Diencephalon (tissue), 1 donor: ENCODE results near the gene OVOL3. TPM values are rescaled to one million over a fixed set of nuclear protein-coding genes. Genes with fewer than 3 reads are reported as not detected.

ENCODE experiments used
- total RNA-seq: library from RNA; depleted of rRNA; stranded (reverse); fragments of >200 nt; gene quantifications from one replicate; pipeline ENCODE4 v1.2.3, GENCODE V29; 2014

OVOL3 gene
- total RNA-seq: not detected

DNA sequence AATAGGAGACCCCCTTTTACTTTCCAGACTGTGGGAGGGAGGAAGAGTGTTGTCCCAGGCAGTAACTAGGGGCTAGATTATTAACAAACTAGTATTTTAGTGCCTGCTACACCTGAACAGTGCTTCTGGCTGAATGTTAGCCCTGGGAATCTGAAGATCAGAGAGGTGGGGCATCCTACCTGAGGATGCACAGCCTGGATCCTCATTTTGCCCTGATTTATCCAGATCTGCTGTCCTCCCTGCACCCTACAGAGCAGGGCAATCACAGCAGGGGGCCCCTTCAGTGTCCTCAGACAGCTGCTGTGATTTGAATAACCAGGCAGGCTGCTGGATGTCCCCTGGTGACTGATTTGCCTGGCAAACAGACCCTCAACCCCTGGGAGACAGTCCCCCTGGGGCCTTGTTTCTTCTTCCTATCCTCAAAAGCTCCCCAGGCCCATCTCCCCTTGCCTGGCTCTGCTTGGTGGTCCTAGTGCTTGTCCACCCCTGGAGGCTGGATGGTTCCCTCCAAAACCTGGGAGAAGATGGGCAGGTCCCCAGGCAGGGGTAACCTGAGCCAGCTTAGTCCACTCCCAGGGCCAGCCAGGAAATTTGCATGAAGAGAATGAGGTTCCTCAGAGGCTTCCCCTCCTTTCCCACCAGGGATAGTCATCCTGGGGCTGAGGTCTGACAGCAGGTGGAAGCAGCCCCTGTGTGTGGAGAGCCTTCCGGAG, at the start of gene OVOL3:
Gene OVOL3, plus strand, starts transcription at position 657 of the 713 bp plus-strand sequence. CDS start 60 bp downstream, outside the sequence.

DNA sequence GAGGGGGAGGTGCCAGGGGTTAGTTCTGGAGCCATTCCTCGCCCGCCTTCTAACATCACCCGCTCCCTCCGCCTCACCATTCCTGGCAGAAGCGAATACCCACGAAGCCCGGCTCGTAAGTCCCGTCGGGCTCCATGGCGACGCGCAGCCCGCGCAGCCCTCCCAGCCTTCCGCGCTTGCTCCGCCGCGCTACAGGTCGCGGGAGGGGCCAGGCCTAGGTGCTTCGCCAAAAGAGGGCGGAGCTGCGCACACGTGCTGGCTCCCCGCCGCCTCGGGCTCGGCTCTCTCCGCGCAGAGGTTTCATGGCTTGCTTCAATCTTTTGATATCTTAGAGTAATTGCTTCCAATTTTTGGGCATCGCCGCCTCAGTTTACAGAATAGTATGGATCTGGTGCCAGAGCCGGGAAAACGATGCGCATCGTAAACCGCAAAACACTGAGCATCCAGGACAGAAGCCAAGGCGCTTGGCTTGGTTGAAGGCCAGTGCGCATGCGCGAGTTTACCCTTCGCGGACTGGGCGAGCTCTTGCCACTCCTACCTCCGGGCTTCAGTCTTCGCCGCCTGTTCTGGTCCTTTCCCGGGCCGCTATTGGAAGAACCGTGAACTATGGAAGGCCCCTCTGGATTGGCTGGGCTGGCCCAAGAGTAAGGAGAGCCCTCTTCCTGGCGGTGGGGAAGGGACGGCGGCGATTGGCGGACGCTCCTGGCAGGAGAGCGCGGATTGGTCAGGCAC, 3.9 kb downstream of the OVOL3 start, which contains the start of gene POLR2I:
Gene POLR2I, minus strand, starts transcription at position 155 of the 732 bp plus-strand sequence. Its CDS starts 19 bp downstream, at position 136.

GRCh38 chr19:36115453-36116343, 4.8 kb downstream of the OVOL3 start, which contains the start of gene TBCB:
TBCB (plus strand) TSS chr19:36115468; CDS start chr19:36115561, 93 bp downstream.

DNA sequence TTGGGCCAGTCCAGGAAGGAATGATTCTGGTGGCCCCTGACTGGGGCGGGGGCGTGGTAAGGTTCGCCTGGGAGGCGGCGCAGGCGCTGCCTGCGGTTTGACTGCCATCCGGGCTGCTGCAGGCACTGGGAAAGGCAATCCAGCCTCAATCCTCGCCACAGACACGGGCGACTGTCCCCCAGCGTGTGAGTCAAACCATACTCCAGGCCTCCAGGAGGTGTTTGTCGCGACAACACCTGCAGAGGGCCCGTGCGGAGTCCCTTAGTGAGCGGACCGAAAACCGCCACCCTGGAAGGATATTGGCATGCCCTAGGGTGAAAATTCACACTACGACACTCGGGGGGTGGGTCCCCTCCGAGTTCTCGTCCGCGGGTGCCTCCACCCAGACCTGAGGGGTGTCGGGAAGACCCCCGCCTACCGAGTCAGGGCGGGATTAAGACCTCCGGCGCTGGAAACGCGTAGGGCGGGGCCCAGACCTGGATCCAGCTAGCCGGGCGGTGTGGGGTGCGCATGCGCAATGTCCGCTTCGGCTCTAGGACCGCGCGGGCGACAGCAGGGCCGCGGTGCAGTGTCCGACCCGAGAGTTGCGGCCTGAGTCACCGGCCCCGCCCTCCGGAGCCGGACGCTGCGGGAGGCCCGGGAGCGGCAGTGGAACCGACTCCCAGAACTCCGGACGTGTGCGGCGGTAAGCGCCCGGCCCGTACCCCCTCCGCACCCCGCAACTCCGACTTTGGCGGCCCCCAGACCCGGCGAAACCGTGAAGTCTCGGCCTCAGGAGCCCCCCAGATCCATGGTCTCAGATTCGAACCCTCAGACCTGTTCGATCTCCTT, 28.7 kb downstream of the OVOL3 start, which contains the start of gene CAPNS1:
Gene CAPNS1, plus strand, starts transcription at position 594 of the 831 bp plus-strand sequence. CDS start 946 bp downstream, outside the sequence.

DNA sequence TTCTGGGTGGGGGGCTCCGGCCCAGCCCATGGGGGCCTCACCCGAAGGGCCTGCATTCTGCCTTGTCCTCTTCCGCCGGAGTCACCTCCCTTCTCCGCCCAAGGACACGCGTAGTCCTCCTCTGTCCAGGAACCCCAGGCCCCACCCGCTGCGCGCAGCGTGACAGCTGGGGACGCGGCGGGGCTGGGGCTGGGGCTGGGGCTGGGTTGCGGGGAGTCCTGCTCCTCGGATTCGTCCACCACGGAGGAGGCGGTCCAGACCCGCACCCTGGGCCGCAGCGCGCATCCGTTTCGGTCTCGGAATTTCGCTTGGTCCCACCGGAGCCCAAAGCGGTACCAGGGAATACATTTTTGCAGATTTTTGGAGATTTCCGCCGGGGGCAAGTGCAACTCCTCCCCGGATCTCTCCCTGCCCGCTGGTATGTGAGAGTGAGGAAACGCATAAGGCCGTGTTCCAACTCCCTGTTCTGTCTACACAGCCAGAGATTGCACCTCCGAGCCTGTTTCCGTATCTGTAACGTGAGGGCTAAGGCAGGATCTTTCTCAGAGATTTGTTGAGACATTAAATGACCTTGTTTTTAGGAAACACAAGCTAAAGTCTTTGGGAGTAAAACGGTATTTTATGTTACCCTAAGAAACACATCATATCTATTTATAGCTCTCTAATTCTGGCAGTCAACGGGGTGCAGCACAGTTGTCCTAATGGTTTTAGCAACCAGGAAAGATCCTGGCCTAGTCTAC, 41.6 kb downstream of the OVOL3 start, which contains the start of gene COX7A1:
Gene COX7A1, minus strand, starts transcription at position 96 of the 740 bp plus-strand sequence. Its CDS starts 40 bp downstream, at position 56.

Other genes starting within 250 kb of the OVOL3 start
- gene APLP1, start 242.6 kb upstream of the OVOL3 start, total RNA-seq: 328 TPM
- 2.8 TPM for gene NFKBID, start 210.6 kb upstream of the OVOL3 start, total RNA-seq
- gene HCST, start 208.6 kb upstream of the OVOL3 start, total RNA-seq: 0.92 TPM
- gene TYROBP, start 202.8 kb upstream of the OVOL3 start, total RNA-seq: 5.5 TPM
- 21.2 TPM for gene LRFN3, start 174.8 kb upstream of the OVOL3 start, total RNA-seq
- gene SDHAF1, start 116.0 kb upstream of the OVOL3 start, total RNA-seq: 17.3 TPM
- gene SYNE4, start 102.3 kb upstream of the OVOL3 start, total RNA-seq: 1.6 TPM
- 13.6 TPM for gene ALKBH6, start 96.9 kb upstream of the OVOL3 start, total RNA-seq
- gene CLIP3, start 78.3 kb upstream of the OVOL3 start, total RNA-seq: 42.4 TPM
- 4.8 TPM for gene THAP8, start 56.9 kb upstream of the OVOL3 start, total RNA-seq
- gene WDR62, start 56.2 kb upstream of the OVOL3 start, total RNA-seq: 2.3 TPM
- gene POLR2I, start 3.7 kb downstream of the OVOL3 start, total RNA-seq: 104 TPM
- gene TBCB, start 4.3 kb downstream of the OVOL3 start, total RNA-seq: 289 TPM
- 138 TPM for gene CAPNS1, start 28.9 kb downstream of the OVOL3 start, total RNA-seq
- gene COX7A1, start 41.3 kb downstream of the OVOL3 start, total RNA-seq: 2.3 TPM
- gene ZNF565, start 103.5 kb downstream of the OVOL3 start, total RNA-seq: 11.1 TPM
- 65.5 TPM for gene ZNF146, start 104.0 kb downstream of the OVOL3 start, total RNA-seq